ENCODE results near the gene SAAL1.

DNA sequence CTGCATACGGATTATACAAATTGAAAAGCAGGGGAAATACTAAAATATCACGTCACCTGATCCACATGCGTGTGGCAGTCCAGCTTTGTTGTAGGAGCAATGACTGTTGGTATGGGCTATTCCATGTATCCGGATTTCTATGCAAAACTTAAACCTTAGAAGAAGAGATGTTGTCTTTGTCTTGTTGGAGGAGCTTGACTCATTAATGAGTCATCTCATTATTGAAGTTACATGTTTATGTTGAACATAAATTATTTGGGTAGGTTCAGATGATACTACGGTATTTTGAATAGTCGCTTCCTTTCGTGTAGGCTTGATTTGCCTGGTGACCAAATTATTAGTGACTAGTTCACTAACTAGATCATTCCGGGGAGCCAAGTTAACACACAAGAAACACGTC lies 806 bp upstream of the SAAL1 start:
- TF ChIP-seq, protein P1, sequence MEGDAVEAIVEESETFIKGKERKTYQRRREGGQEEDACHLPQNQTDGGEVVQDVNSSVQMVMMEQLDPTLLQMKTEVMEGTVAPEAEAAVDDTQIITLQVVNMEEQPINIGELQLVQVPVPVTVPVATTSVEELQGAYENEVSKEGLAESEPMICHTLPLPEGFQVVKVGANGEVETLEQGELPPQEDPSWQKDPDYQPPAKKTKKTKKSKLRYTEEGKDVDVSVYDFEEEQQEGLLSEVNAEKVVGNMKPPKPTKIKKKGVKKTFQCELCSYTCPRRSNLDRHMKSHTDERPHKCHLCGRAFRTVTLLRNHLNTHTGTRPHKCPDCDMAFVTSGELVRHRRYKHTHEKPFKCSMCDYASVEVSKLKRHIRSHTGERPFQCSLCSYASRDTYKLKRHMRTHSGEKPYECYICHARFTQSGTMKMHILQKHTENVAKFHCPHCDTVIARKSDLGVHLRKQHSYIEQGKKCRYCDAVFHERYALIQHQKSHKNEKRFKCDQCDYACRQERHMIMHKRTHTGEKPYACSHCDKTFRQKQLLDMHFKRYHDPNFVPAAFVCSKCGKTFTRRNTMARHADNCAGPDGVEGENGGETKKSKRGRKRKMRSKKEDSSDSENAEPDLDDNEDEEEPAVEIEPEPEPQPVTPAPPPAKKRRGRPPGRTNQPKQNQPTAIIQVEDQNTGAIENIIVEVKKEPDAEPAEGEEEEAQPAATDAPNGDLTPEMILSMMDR (IDR thresholded peaks at IDR 0.05 in 4 of 5, conservative IDR thresholded peaks at IDR 0.05 in 1 of 5) = no peak
- TF ChIP-seq POLR2A (IDR thresholded peaks at IDR 0.05) = no peak

Data from gastrocnemius medialis (tissue), 4 donors.